Liver (tissue), 3 donors: Measurements from ENCODE around the gene LMTK2.

Experiments
- GABPA ChIP-seq, 2 donors: IDR thresholded peaks in 1 of 2; conservative IDR thresholded peaks in 1 of 2; 2 replicates each; pipeline ENCODE4 v1.6.1; 2016; ENCODE audit warnings: antibody characterized with exemption in 2 of 2, mild to moderate bottlenecking in 1 of 2, moderate library complexity in 1 of 2
- HNF4G ChIP-seq: IDR thresholded peaks from 2 replicates; pipeline ENCODE4 v1.6.1; 2016; ENCODE audit warnings: antibody characterized with exemption
- RAD21 ChIP-seq, 2 donors: IDR thresholded peaks; 2 replicates each; pipeline ENCODE4 v1.6.1; 2016; ENCODE audit warnings: antibody characterized with exemption in 2 of 2, mild to moderate bottlenecking in 2 of 2
- RXRA ChIP-seq, 2 donors: IDR thresholded peaks; 2 replicates each; pipeline ENCODE4 v1.6.1; 2017 to 2018; ENCODE audit warnings: antibody characterized with exemption in 2 of 2, mild to moderate bottlenecking in 1 of 2
- TAF1 ChIP-seq: conservative IDR thresholded peaks from 2 replicates; pipeline ENCODE4 v1.6.1; 2016; ENCODE audit warnings: antibody characterized with exemption, mild to moderate bottlenecking
- TF ChIP-seq, protein P1 (sequence below): fragments of 150-350 bp; IDR thresholded peaks from 2 replicates; pipeline ENCODE4 v1.5.1; 2017; ENCODE audit warnings: improper control_type of control experiment, low read depth, low read length; ENCODE audit not compliant: missing input control
- TF ChIP-seq, protein P2 (sequence below): IDR thresholded peaks from 2 replicates; pipeline ENCODE4 v1.6.1; 2016; ENCODE audit warnings: antibody characterized with exemption
- TF ChIP-seq, protein P3 (sequence below): IDR thresholded peaks from 2 replicates; pipeline ENCODE4 v1.6.1; 2016; ENCODE audit warnings: antibody characterized with exemption
- donor health status: healthy.
- donor health status: healthy.

DNA sequence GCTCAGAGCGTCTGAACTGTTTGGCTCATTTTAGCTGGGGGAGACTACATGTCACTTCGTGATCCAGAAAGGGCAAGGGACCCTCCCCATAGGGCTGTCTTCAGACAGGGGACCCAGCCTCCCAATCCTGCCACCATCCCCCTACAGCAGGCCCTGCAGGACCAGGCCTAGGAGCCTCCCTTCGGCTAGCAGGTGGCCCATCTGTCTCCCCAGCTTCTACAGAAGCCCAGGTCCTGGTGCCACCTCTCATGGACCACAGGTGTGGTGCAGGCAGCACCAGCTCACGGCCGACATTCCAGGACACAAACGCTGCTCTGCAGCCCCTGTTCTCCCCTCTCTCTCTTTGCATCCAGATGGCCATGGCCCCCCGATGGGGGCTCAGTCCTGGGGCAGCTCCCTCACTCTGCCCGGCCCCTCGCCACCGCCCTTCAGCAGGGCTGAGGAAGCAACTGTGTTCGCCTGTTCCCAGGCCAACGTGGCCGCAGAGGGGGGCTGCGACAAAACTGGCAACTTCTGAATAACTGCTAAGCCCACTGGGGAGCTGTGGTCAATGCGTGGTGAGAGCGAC lies 135.1 kb downstream of the LMTK2 start:
- TF ChIP-seq, protein P1, sequence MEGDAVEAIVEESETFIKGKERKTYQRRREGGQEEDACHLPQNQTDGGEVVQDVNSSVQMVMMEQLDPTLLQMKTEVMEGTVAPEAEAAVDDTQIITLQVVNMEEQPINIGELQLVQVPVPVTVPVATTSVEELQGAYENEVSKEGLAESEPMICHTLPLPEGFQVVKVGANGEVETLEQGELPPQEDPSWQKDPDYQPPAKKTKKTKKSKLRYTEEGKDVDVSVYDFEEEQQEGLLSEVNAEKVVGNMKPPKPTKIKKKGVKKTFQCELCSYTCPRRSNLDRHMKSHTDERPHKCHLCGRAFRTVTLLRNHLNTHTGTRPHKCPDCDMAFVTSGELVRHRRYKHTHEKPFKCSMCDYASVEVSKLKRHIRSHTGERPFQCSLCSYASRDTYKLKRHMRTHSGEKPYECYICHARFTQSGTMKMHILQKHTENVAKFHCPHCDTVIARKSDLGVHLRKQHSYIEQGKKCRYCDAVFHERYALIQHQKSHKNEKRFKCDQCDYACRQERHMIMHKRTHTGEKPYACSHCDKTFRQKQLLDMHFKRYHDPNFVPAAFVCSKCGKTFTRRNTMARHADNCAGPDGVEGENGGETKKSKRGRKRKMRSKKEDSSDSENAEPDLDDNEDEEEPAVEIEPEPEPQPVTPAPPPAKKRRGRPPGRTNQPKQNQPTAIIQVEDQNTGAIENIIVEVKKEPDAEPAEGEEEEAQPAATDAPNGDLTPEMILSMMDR, result no peak
- TF ChIP-seq, protein P2, sequence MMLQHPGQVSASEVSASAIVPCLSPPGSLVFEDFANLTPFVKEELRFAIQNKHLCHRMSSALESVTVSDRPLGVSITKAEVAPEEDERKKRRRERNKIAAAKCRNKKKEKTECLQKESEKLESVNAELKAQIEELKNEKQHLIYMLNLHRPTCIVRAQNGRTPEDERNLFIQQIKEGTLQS, result no peak
- no peak for TF ChIP-seq TAF1
- TF ChIP-seq, protein P3, sequence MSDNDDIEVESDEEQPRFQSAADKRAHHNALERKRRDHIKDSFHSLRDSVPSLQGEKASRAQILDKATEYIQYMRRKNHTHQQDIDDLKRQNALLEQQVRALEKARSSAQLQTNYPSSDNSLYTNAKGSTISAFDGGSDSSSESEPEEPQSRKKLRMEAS, result no peak
- TF ChIP-seq HNF4G, result no peak
- no peak for TF ChIP-seq RAD21 (IDR thresholded peaks at IDR 0.05)
- no peak for TF ChIP-seq GABPA (IDR thresholded peaks at IDR 0.05 in 1 of 2, conservative IDR thresholded peaks at IDR 0.05 in 1 of 2)
- no peak for TF ChIP-seq RXRA (IDR thresholded peaks at IDR 0.05)
